Loucy (cell line): Measurements from ENCODE around the gene NAGS.

ENCODE experiments used
- CTCF ChIP-seq: fragments of 200-600 bp; sonication (generic); conservative IDR thresholded peaks from 2 replicates; pipeline ENCODE4 v1.5.1; 2014; ENCODE audit warnings: mild to moderate bottlenecking, antibody characterized with exemption, low read length
- EZH2phosphoT487 ChIP-seq: fragments of 200-600 bp; IDR thresholded peaks from 2 replicates; pipeline ENCODE4 v1.6.1; 2018; ENCODE audit warnings: antibody characterized with exemption, mild to moderate bottlenecking, moderate library complexity, borderline replicate concordance

GRCh38 chr17:43984521-43984920 lies 19.9 kb upstream of the NAGS start:
- TF ChIP-seq CTCF = no peak
- no peak for TF ChIP-seq EZH2phosphoT487
